ENCODE results near the gene MYH10. TPM values are rescaled to one million over a fixed set of nuclear protein-coding genes. Genes with fewer than 3 reads are reported as not detected.
A peak's percentile ranks its signal among the peaks of the same experiment; 100 is the strongest.

Gene MYH10
- total RNA-seq, 3 donors from 2014 or later = 4.3 to 23.8 (median 10.1) TPM

- Histone ChIP-seq H3K4me3 (no peak overlapping the region), H3K4me1 (ENCODE audit: low read depth) (peaks cover 5% of the 10 kb centered on the region), H3K36me3 (ENCODE audit: low read depth) (no peaks in the 10 kb centered on the region), H3K9me3 (no peaks in the 10 kb centered on the region)
- intact Hi-C loops (cut with DNase I, micrococcal nuclease) = no loop called here
- no peak for DNase-seq
- no peak for ATAC-seq
- no peak for TF ChIP-seq CTCF (IDR thresholded peaks at IDR 0.05)
Observed at GRCh38 chr17:8442310-8442709, 188.2 kb downstream of the MYH10 start.

- no peak for ATAC-seq
Observed at GRCh38 chr17:8441690-8442089, 188.8 kb downstream of the MYH10 start.

GRCh38 chr17:8439681-8440080 is 190.8 kb downstream of the MYH10 start:
- no peak for TF ChIP-seq CTCF (IDR thresholded peaks at IDR 0.05)
- H3K36me3 ChIP-seq (ENCODE audit: low read depth) = no peaks in the 10 kb centered on the region
- H3K4me1 ChIP-seq (ENCODE audit: low read depth) = peaks cover 14% of the 10 kb centered on the region
- no peaks in the 10 kb centered on the region for H3K9me3 ChIP-seq
- intact Hi-C loops (cut with DNase I, micrococcal nuclease) = no loop called here
- H3K4me3 ChIP-seq = no peak overlapping the region
- DNase-seq = no peak
- ATAC-seq = no peak

More at GRCh38 chr17:8441690-8442089, 188.8 kb downstream of the MYH10 start:
- Histone ChIP-seq H3K4me3 (no peak overlapping the region), H3K4me1 (ENCODE audit: low read depth) (peaks cover 11% of the 10 kb centered on the region), H3K36me3 (ENCODE audit: low read depth) (no peaks in the 10 kb centered on the region), H3K9me3 (no peaks in the 10 kb centered on the region)
- no peak for DNase-seq
- TF ChIP-seq CTCF (IDR thresholded peaks at IDR 0.05) = no peak
- intact Hi-C loops (cut with DNase I, micrococcal nuclease) = no loop called here

GRCh38 chr17:8438441-8438840 is 192.1 kb downstream of the MYH10 start:
- ATAC-seq = no peak
- no peak for TF ChIP-seq CTCF (IDR thresholded peaks at IDR 0.05)
- H3K4me3 ChIP-seq = no peak overlapping the region
- peaks cover 14% of the 10 kb centered on the region for H3K4me1 ChIP-seq (ENCODE audit: low read depth)
- intact Hi-C loops (cut with DNase I, micrococcal nuclease) = no loop called here
- no peaks in the 10 kb centered on the region for H3K36me3 ChIP-seq (ENCODE audit: low read depth)
- no peaks in the 10 kb centered on the region for H3K9me3 ChIP-seq
- DNase-seq = no peak

GRCh38 chr17:8436844-8437171 is 193.7 kb downstream of the MYH10 start:
- DNase-seq = no peak
- ATAC-seq = no peak
- peaks cover 14% of the 10 kb centered on the region for H3K4me1 ChIP-seq (ENCODE audit: low read depth)

More at GRCh38 chr17:8436844-8437171, 193.7 kb downstream of the MYH10 start:
- intact Hi-C loops (cut with DNase I, micrococcal nuclease) = no loop called here
- H3K9me3 ChIP-seq = no peaks in the 10 kb centered on the region
- no peaks in the 10 kb centered on the region for H3K36me3 ChIP-seq (ENCODE audit: low read depth)
- TF ChIP-seq CTCF (IDR thresholded peaks at IDR 0.05) = no peak
- peak overlapping the region; percentile 86 for H3K4me3 ChIP-seq

All from mucosa of descending colon (tissue), 3 donors.